NCI-H748 (cell line): ENCODE results near the gene CWC27.

Experiments used
- DNase-seq: peaks from one replicate; lab custom pipeline; 2025; ENCODE audit not compliant: unreplicated experiment; lab: John Stamatoyannopoulos, UW

CWC27 gene

DNA sequence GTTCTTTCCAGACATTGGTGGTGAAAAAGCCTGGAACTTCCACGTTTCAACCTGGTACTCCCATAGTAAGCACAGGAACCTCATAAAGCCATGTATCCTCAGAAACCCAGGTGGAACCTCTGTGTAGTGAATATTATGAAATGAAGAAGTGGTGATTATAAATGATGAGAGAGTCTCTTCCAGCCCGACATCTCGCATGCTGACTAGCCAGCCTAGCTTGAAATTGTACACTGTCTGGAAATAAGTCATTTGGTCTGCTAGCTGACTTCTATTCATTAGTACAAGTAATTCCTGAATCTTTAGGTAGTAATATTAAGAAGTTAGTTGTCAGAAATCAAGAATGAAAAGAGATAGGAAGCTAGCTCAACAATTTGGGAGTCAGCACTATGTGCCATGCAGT is 203.3 kb downstream of the CWC27 start:
- DNase-seq, result no peak

DNA sequence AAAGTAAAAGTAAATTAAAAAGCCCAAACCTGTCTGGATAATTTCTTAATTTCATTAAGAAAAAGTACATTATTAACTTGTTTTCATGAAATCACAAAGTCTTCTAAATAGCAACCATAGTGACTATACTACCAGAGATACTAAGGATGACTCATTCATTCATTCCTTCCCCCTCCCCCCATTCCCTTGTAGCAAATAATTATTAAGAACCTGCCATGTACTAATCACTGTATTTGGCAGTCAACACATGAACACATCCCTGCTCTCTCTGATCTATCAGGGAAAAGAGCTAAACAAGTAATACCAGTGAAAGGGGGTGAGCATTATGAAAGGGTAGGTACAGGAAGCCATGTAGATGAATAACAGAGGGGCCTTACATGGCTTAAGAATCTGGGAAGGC is 203.9 kb downstream of the CWC27 start:
- DNase-seq, result no peak

DNA sequence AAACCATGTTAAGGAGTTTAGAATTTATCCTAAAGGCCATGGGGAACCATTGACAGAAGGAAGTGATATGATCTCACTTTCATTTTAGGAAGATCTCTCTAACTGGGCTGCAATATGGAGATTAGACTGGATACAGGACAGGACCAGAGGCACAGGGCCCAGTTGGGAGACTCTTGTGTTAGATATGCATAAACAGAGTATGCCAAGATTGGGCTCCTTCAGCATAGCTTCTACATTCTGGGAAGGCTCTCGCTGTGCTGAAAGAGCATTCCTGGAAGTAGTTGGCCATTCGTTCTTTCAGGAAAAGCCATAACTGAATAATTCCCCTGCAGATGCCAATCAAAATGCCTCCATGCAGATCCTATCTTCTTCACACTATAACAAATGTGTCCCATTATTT is 204.5 kb downstream of the CWC27 start:
- no peak for DNase-seq

DNA sequence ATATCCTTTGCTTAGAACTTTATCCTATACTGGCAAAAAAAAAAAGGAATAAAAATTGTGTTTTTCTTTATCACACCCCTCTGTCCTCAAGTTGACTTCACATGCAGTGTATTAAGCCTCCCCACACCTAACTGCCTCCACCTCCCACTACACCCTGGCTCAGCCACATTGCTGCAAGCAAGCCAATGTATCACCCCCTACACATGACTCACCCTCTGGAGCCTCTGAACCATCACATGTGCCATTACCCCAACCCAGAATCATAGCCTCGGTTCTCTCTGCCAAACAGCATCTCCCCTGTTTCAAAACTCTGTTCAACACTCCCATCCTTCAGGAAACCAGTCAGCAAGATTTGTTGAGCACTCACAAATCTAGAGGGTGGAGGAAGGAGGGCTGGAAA is 209.0 kb downstream of the CWC27 start:
- no peak for DNase-seq

DNA sequence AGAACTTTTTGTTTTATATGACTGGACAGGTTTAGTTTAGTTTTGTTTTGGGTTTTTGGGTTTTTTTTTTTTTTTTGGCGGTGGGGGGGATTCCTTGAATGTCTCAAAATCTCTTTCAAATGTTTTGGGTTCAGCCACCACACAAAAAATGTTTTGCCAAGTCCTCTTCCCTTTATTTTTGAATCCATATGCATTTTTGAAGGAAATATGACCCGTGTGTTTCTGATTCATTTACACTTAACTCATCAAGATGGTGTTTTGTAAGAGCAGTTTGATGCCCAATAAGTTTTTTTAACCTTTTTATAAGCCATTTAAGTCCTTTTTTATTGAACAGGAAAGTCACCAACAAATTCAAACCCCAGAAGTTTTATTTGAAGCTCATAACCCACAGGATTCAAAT is 209.8 kb downstream of the CWC27 start:
- DNase-seq, result no peak

DNA sequence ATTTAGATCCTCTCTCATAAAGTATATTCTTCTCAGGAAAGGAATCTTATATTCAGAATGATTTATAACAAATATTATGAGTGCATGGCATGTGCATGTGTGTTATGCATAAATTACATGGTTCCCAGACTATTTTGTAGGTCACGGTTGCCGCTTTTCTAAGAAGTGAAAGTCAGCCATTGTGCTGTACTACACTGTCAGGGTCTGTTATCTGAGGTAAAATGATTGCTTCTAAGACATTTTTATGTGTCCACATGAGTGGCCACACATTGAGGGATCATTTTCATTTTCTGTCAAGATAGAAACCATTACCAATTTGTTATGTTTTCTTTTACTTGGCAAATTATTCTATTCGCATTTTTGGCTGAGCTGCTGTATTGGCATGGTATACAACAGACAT is 210.8 kb downstream of the CWC27 start:
- DNase-seq, result no peak

DNA sequence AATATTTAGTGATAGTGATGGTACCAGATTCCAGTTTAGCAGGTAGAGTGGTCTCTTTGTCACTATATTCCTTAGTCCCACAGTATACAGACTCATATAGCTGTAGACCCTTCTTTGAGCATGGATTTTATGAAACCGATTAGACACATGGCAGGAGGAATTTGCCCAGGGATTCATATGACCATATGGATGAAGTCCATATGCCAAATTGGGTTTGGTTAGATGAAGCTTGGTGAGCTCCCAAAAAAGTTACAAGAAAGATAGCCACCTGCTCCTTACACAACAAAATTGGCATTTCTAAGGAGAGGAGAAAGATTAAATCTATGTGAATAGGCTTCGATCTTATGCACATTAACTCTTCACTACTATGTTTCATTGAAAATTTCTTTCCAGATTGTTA is 211.4 kb downstream of the CWC27 start:
- DNase-seq, result no peak

DNA sequence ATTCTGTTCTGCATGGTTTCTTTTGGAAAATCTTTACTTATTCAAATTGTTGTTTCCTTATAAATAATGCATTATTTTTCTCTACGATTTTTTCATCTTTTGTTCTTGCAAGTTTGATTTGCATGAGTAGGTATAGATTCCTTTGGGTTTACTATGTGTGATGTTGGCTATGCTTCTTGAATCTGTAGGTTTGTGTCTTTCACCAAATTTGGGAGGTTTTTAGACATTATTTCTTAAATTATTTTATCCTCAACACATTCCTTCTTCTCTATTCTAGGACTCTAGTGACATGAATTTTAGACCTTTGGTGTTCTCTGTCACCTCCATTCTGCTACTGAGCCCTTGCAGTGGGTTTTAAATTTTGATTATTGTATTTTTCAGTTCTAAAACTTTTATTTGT is 219.0 kb downstream of the CWC27 start:
- DNase-seq, result no peak

DNA sequence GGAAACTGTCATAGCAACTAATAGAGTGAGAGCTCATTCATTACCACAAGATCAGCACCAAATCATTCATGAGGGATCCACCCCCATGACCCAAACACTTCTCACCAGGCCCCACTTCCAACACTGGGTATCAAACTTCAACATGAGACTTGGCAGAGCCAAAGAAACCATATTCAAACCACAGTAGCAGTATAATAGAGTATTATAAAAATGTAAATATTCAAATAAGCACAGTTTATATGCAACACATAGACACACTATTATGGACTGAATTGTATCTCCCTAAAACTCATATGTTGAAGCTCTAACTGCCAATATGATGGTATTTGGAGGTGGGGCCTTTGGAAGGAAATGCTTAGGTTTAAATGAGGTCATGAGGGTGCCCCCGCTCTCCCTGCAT is 240.5 kb downstream of the CWC27 start:
- DNase-seq, result no peak

DNA sequence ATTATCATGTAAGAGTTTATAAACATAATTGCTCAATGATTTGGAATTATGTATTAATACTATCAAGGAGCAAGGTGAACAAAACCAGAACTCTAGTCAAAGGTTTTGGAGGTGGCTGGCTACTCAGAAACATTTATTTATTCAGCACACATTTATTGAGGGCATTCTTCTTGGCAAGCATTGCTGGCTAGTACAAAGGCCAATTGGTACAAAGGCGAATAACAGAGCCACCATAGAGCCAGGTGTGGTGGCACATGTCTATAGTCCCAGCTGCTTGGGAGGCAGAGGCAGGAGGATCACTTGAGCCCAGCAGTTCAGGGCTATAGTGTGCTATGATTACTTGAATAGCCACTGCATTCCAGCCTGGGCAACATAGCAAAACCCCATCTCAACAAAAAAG is 242.1 kb downstream of the CWC27 start:
- no peak for DNase-seq

DNA sequence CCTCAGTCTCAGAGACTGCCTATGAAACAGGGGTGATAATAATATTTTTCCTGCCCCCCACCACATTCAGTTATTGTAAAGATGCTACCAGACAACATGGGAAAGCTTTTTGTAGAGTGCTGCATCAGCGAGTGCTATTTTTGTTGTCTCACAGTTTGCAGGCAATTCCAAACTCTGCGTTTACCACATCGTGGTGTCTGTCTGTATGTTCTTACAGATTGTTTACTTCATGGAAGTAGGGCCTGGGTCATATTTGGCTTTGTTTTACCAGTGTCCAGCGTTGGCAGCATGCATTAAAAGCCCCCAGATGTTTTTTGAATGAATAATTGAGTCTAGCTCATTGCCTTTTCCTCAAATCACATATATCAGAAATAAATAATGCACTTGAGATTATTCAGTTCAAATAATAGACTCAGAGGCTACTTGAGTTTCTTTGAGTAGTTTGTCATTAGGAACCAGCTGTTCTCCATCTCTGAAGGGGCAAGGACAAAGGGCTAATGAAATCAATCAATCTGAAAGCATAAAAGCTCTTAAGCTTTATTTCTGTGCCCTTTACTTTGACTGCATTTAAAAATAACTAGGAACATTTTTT is 243.7 kb downstream of the CWC27 start:
- no peak for DNase-seq

DNA sequence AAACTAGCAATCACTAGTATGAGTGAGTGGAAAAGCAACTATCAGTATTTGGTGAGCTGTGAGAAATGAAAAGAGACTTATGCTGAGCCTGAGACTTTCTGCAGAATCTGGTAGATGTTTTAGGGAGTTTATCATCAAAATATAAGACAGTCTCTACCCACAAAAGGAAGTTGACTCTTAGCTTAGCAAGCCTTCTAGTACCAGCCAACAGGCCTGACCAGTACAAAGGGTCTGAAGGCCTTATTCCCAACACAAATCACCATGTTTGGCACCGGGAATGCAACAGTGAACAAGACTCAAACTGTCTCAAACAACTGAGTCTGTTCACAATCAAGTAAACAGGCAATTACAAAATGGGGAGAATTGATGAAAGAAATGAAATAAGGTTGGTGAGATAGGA is 244.4 kb downstream of the CWC27 start:
- no peak for DNase-seq

DNA sequence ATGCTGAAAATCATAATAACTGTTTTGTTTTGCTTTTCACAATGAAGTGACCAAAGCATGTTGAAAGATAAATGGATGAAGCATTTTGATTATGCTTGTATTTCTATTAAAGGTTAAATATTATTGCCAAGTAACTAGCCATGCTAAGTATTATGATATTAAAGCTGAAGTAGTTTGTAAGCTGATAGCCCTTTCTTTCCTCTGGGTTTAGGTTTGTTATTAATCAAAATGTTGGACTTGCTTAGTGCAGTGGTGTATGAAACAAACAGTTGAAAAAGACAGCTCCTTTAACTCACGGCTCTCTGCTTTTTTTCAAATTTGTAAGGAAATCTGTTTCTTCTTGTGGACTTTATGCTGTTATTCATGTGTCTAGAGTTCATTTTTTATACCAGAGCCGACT is 246.0 kb downstream of the CWC27 start:
- no peak for DNase-seq

DNA sequence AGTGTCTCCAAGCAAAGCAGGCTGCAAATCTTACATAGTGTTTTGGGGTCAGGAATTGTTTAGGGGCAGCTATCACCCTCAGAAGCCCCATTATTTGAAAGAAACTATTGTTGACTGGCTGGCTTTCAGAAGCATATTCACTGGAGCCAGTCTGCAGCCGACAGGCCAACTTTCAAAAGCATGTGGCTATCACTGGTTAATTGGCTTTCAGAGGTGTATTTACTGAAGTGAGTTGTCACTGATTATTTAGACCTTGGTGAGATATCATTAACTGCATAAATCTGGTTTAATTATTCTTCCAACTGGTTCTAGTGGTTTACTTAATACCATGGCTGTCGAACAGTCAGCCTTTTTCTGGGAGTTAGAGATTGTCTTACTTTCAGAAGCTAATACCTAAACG is 247.0 kb downstream of the CWC27 start:
- no peak for DNase-seq

DNA sequence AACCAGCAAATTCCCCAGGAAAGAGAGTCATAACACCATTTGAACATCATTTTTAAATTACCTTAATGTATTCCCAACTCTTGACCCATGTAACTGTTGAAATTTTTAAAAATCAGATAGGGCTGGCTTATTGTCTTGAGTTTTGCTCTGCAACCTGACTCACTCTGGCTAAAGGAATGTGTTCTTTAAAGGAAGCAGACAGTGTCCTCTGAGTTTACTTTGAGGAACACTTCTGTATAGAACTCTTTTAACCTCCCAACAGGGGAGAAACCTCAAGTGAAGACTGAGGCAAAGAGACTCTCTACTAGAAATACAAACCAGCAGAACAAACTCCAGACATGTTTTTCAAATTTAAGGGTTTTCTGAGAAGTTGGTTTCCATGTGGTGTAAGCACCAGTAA is 248.9 kb downstream of the CWC27 start:
- no peak for DNase-seq

DNA sequence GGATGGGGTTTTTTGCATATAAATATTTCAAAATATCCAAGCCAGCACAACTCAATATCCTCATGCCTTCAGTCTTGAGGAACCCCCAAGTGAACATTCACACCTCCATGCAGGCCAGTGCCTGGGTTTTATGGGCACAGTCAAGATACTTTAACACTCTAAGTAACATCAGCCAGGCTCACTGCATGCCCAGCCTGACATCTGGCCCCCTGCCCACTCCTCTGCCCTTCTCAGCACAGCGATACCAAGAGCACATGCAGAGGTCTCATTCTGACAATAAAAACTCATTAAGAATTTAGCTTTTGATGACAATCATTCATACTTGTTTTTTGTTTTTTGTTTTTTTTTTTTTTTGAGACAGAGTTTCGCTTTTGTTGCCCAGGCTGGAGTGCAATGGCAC is 250.0 kb downstream of the CWC27 start:
- no peak for DNase-seq

DNA sequence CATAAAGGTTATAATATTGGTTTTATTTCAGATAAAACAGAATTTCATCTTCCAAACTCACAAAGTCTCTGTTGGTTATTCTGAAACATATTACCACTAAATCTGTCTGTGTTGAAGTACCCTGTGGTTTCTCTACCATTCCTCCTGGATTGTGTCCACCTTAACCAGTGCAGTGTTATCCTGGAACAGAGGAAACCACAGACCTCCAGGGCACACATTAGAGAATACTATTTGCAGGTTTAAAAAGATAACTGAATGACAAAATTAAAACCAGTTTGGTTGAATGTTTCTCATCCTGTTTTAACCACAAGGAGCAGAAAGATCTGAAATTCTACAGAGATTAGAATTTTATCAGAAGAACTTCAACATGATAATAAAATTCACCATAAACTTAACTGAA is 251.8 kb downstream of the CWC27 start:
- DNase-seq, result no peak

DNA sequence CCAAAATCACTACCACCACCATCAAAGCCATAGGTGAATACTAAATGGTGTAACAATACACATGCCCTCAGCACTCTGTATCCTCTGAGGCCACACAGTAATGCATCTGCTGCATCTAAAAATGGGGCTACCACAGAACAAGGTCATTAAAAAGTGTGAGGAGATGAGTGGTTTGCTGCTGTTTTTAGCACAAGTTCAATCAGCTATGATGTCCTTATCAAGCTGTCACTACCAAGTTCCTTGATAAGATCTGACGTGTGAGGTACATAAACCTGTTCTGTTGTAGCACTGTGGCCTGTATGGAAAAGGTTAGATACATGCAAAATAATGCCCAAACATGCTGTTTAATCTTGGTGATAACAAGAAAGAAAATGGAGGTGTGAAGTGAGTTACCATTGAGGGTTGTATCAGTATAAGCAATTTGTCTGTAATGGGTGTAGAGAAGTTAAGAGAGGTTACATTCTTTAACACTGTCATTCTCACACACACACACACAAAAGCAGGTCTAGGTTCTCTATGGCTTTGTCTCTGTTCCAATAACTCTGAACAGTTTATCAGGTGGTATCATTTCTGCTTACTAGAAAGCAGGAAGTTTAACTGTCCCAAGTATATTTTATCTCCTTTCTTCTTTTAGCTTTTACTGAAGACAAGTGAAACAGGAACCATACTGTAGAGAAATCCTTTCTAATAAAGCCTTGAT is 252.9 kb downstream of the CWC27 start:
- DNase-seq, result no peak

DNA sequence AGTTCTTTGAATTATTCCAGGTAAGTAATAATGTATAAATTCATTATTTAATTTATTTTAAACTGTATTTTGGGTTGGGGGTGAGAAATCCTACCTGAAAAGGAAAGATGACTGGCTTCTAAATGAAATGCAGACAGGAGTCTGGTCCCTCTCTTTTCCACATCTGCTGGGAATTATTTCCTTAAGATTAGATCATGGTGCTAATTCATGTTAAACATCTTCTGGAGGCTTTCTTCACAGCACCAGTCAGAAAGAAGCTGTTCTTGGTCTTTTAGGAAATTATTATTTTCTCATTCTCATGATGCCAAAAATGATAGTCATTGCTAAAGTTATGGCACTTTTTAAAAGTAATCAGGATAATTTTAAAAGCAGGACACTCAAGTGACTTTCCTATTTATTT is 254.2 kb downstream of the CWC27 start:
- no peak for DNase-seq

DNA sequence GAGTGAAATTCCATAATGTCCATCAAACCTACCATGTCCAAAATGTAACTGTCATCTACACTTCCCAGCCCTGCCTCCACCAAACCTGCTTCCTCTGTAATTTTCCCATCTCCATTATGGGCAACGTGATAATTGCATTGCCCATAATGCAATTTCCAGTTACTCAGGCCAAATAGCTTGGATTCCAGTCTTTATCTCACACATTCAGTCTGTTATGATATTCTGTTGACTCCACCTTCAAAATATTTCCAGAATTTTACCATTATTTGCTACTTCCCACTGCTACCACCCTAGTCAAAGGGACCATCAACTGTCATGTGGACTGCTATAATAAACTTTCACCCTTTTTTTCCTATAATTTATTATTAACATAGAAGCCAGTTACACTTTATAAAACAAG is 256.0 kb downstream of the CWC27 start:
- no peak for DNase-seq

DNA sequence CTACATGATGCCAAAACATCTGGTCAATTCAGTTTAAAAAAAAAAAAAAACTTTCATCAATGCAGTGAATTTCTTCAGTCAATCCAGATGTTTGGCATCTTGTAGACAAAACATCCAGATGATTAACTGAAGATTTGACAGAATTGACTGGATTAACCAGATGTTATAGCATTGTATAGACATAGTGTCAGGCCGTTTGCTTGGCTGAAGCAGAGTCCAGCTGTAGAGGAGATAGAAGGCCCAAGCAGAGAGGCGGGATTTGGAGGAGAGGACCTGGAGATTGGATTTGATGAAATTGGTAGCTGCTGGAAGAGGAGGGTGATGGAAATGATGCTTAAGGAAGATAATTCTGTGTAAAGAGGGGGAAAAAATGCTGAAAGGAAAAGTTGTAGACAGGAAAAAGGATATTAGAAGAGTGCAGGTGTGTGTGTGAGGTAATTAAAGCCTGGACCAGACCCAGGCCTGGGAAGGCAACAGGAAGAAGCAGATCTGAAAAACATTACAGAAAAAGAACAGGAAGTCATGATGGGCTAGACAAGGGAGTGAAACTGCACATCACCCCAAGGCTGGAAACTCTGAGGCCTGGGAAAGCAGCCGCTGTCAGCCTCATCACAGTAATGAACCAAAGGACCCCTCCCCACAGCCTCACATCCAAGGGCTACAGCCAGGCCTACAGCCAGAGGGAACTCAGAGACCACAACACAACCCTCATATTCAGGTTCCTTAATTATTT is 258.3 kb downstream of the CWC27 start:
- no peak for DNase-seq

DNA sequence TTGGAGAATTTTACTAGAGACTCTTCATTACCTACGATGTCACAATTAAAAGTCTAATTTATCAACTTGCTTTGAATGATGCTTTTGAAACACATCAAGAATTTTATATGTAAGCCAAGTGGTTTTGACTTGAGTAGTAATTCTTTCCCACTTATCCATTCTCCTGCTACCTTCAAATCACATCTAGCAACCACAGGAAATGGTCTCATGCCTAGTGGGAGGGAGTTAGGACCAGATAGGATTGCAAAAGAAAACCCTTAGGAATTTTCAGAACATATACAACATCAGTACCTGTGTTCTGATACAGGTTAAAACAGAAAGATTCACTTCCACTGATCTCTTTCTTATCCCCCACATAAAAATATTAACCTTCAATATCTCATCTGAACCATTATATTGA is 260.4 kb downstream of the CWC27 start:
- no peak for DNase-seq

DNA sequence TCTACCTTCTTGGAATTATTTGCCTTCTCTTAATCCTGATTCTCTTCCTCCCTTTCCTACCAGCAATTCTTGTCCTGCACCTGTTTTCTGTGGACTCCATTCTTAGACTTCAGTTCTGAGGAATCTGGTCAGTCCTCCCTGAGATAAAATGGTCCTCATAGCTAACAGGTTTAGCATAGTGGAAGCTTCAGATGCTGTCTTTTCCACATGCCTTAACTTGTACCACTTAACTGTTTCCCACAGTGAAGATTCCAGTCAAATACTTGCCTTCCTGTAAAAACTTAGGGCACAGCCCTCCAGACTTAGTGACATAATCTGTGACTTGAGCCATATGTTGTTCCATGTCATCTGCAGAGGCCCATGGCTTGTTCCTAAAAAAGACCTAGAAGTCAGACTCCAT is 261.3 kb downstream of the CWC27 start:
- DNase-seq, result no peak
